ENCODE data around the gene OSBPL9.
"Not testable (repeated sequence)": the region's sequence is repeated elsewhere in the genome, so short reads cannot be mapped to it uniquely, and the experiment has no call there.

OSBPL9 gene

GRCh38 chr1:51669272-51669671 lies 52.4 kb downstream of the OSBPL9 start:
- DNase-seq = no peak

- DNase-seq = no peak
Measured at GRCh38 chr1:51669816-51670215, 52.9 kb downstream of the OSBPL9 start.

- DNase-seq = no peak
Measured at GRCh38 chr1:51671527-51672325, 54.8 kb downstream of the OSBPL9 start.

- DNase-seq = no peak
Measured at GRCh38 chr1:51673279-51673678, 56.4 kb downstream of the OSBPL9 start.

- DNase-seq = no peak
Measured at GRCh38 chr1:51675177-51675780, 58.4 kb downstream of the OSBPL9 start.

- DNase-seq = no peak
Measured at GRCh38 chr1:51679435-51679834, 62.5 kb downstream of the OSBPL9 start.

GRCh38 chr1:51684776-51685175 lies 67.9 kb downstream of the OSBPL9 start:
- DNase-seq = no peak

- no peak for DNase-seq
Measured at GRCh38 chr1:51686450-51686849, 69.6 kb downstream of the OSBPL9 start.

GRCh38 chr1:51689075-51689440 lies 72.2 kb downstream of the OSBPL9 start:
- DNase-seq = no peak

- DNase-seq = no peak
Measured at GRCh38 chr1:51689643-51690042, 72.8 kb downstream of the OSBPL9 start.

GRCh38 chr1:51690285-51690961 lies 73.5 kb downstream of the OSBPL9 start:
- no peak for DNase-seq

GRCh38 chr1:51691920-51692319 lies 75.0 kb downstream of the OSBPL9 start:
- DNase-seq = no peak

GRCh38 chr1:51693419-51694155 lies 76.7 kb downstream of the OSBPL9 start:
- no peak for DNase-seq

- no peak for DNase-seq
Measured at GRCh38 chr1:51697166-51697565, 80.3 kb downstream of the OSBPL9 start.

GRCh38 chr1:51699391-51699790 lies 82.5 kb downstream of the OSBPL9 start:
- no peak for DNase-seq

- DNase-seq = not testable (repeated sequence)
Measured at GRCh38 chr1:51701782-51702181, 84.9 kb downstream of the OSBPL9 start.

- DNase-seq = not testable (repeated sequence)
Measured at GRCh38 chr1:51702220-51702619, 85.3 kb downstream of the OSBPL9 start.

- DNase-seq = no peak
Measured at GRCh38 chr1:51705035-51705434, 88.1 kb downstream of the OSBPL9 start.

GRCh38 chr1:51708911-51709760 lies 92.2 kb downstream of the OSBPL9 start:
- no peak for DNase-seq

GRCh38 chr1:51709951-51710350 lies 93.1 kb downstream of the OSBPL9 start:
- no peak for DNase-seq

GRCh38 chr1:51712590-51712989 lies 95.7 kb downstream of the OSBPL9 start:
- no peak for DNase-seq

GRCh38 chr1:51714374-51715019 lies 97.6 kb downstream of the OSBPL9 start:
- DNase-seq = no peak
